ENCODE measurements around the gene MYO9B.

DNA sequence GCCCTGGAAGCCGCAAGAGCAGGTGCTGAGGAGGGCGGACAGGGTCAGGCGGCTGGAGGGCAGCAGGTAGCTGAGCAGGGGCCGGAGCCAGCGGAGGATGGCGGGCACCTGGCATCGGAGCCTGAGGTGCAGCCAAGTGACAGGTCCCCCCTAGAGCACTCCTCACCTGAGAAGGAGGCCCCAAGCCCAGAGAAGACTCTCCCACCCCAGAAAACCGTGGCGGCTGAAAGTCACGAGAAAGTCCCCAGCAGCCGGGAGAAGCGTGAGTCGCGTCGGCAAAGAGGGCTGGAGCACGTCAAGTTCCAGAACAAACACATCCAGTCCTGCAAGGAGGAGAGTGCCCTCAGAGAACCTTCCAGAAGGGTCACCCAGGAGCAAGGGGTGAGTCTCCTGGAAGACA lies 119.0 kb downstream of the MYO9B start:
- TF ChIP-seq, protein P1, sequence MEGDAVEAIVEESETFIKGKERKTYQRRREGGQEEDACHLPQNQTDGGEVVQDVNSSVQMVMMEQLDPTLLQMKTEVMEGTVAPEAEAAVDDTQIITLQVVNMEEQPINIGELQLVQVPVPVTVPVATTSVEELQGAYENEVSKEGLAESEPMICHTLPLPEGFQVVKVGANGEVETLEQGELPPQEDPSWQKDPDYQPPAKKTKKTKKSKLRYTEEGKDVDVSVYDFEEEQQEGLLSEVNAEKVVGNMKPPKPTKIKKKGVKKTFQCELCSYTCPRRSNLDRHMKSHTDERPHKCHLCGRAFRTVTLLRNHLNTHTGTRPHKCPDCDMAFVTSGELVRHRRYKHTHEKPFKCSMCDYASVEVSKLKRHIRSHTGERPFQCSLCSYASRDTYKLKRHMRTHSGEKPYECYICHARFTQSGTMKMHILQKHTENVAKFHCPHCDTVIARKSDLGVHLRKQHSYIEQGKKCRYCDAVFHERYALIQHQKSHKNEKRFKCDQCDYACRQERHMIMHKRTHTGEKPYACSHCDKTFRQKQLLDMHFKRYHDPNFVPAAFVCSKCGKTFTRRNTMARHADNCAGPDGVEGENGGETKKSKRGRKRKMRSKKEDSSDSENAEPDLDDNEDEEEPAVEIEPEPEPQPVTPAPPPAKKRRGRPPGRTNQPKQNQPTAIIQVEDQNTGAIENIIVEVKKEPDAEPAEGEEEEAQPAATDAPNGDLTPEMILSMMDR (IDR thresholded peaks at IDR 0.05; ENCODE audit: low read length): no peak
- no peak for TF ChIP-seq EZH2 (IDR thresholded peaks at IDR 0.05; ENCODE audit: borderline replicate concordance, low read length)
